HepG2 (cell line): ENCODE results near the gene HAUS1. TPM values are rescaled to one million over a fixed set of nuclear protein-coding genes. Genes with fewer than 3 reads are reported as not detected.
A peak's percentile ranks its signal among the peaks of the same experiment; 100 is the strongest.

Source experiments
- CHD2 ChIP-seq: IDR thresholded peaks from 2 replicates; pipeline ENCODE4 v1.6.1; 2011; ENCODE audit warnings: low read depth, low read length, improper control_type of control experiment
- ELK4 ChIP-seq: sonication (generic); formaldehyde crosslinking; IDR thresholded peaks from 2 replicates; pipeline ENCODE4 v1.9.0; 2021; ENCODE audit warnings: missing genetic modification reagents, borderline replicate concordance
- ERF ChIP-seq: IDR thresholded peaks from 2 replicates; pipeline ENCODE4 v1.6.1; 2018; ENCODE audit warnings: missing biosample characterization, missing genetic modification reagents
- GMEB1 ChIP-seq: sonication (generic); formaldehyde crosslinking; IDR thresholded peaks from 2 replicates; pipeline ENCODE4 v1.5.1; 2020; ENCODE audit warnings: missing genetic modification reagents, mild to moderate bottlenecking, borderline replicate concordance
- HMG20A ChIP-seq: IDR thresholded peaks from 2 replicates; pipeline ENCODE4 v1.6.1; 2016; ENCODE audit warnings: borderline replicate concordance
- IRF1 ChIP-seq: sonication (generic); formaldehyde crosslinking; IDR thresholded peaks from 2 replicates; pipeline ENCODE4 v1.4.0; 2020; ENCODE audit warnings: low read depth, mild to moderate bottlenecking, missing genetic modification reagents
- MED1 ChIP-seq: sonication (generic); formaldehyde crosslinking; IDR thresholded peaks from 2 replicates; pipeline ENCODE4 v1.4.0; 2020; ENCODE audit warnings: missing genetic modification reagents
- MEF2D ChIP-seq: sonication (generic); formaldehyde crosslinking; IDR thresholded peaks from 2 replicates; pipeline ENCODE4 v1.5.1; 2020; ENCODE audit warnings: mild to moderate bottlenecking, missing genetic modification reagents
- MXD1 ChIP-seq: sonication (generic); formaldehyde crosslinking; IDR thresholded peaks from 2 replicates; pipeline ENCODE4 v1.4.0; 2020; ENCODE audit warnings: mild to moderate bottlenecking, missing genetic modification reagents
- PCBP2 ChIP-seq: fragments of 200-400 bp; formaldehyde crosslinking; optimal IDR thresholded peaks from 2 replicates; pipeline ENCODE3; 2018; ENCODE audit warnings: low read length, low read depth; ENCODE audit not compliant: poor library complexity, severe bottlenecking
- POGZ ChIP-seq: sonication (generic); formaldehyde crosslinking; IDR thresholded peaks from 2 replicates; pipeline ENCODE4 v1.4.0; 2020; ENCODE audit warnings: mild to moderate bottlenecking, missing genetic modification reagents
- RORA ChIP-seq: sonication (generic); formaldehyde crosslinking; IDR thresholded peaks from 2 replicates; pipeline ENCODE4 v1.5.0; 2020; ENCODE audit warnings: mild to moderate bottlenecking, missing genetic modification reagents, moderate library complexity
- SMARCC2 ChIP-seq: fragments of 450-650 bp; IDR thresholded peaks from 2 replicates; pipeline ENCODE4 v1.6.1; 2017; ENCODE audit warnings: antibody characterized with exemption, mild to moderate bottlenecking
- TBX3 ChIP-seq: fragments of 450-650 bp; IDR thresholded peaks from 2 replicates; pipeline ENCODE4 v1.6.1; 2017; ENCODE audit warnings: antibody characterized with exemption, mild to moderate bottlenecking, inconsistent platforms, borderline replicate concordance
- TEF ChIP-seq: sonication (generic); formaldehyde crosslinking; IDR thresholded peaks from 2 replicates; pipeline ENCODE4 v1.5.0; 2020; ENCODE audit warnings: missing genetic modification reagents
- ZFAT ChIP-seq: sonication (generic); formaldehyde crosslinking; conservative IDR thresholded peaks from 2 replicates; pipeline ENCODE4 v1.8.1; 2023; ENCODE audit warnings: missing genetic modification reagents, inconsistent platforms
- ZMYM4 ChIP-seq: sonication (generic); formaldehyde crosslinking; IDR thresholded peaks from 2 replicates; pipeline ENCODE4 v1.8.1; 2023; ENCODE audit warnings: mild to moderate bottlenecking, missing genetic modification reagents
- ZNF10 ChIP-seq: sonication (generic); formaldehyde crosslinking; IDR thresholded peaks from 2 replicates; pipeline ENCODE4 v1.4.0; 2020; ENCODE audit warnings: mild to moderate bottlenecking, low read depth, missing genetic modification reagents, borderline replicate concordance
- ZNF30 ChIP-seq: sonication (generic); formaldehyde crosslinking; IDR thresholded peaks from 2 replicates; pipeline ENCODE4 v1.5.0; 2020; ENCODE audit warnings: mild to moderate bottlenecking, missing genetic modification reagents
- ZNF513 ChIP-seq: sonication (generic); formaldehyde crosslinking; conservative IDR thresholded peaks from 2 replicates; pipeline ENCODE4 v1.5.0; 2020; ENCODE audit warnings: missing genetic modification reagents
- ZNF530 ChIP-seq: sonication (generic); formaldehyde crosslinking; IDR thresholded peaks from 2 replicates; pipeline ENCODE4 v1.5.0; 2020; ENCODE audit warnings: low read depth, mild to moderate bottlenecking, missing genetic modification reagents
- ZNF605 ChIP-seq: sonication (generic); formaldehyde crosslinking; IDR thresholded peaks from 2 replicates; pipeline ENCODE4 v1.8.0; 2022; ENCODE audit warnings: mild to moderate bottlenecking, missing genetic modification reagents
- ZNF773 ChIP-seq: sonication (generic); formaldehyde crosslinking; IDR thresholded peaks from 2 replicates; pipeline ENCODE4 v1.4.0; 2020; ENCODE audit warnings: missing genetic modification reagents, borderline replicate concordance
- polyA plus RNA-seq, 8 experiments: library from polyadenylated mRNA; depleted of rRNA in 3 of 8; stranded (reverse) in 7 of 8; unstranded in 1 of 8; fragments of >200 nt; fragmentation: Illumina TruSeq in 4 of 8; extraction: Trizol in 4 of 8; gene quantifications; 2 replicates each; pipeline versions ENCODE4 v1.2.1 to v1.2.3, GENCODE V29; 2011 to 2016; ENCODE audit warnings: low read depth in 4 of 8, missing spikeins in 1 of 8, mixed read lengths in 1 of 8; ENCODE audit not compliant: insufficient read depth in 1 of 8
- total RNA-seq, 5 experiments: library from RNA; depleted of rRNA; stranded (reverse); fragments of >200 nt; fragmentation: Illumina TruSeq; extraction: Trizol; gene quantifications; 2 replicates each; pipeline ENCODE4 v1.2.3, GENCODE V29; 2016; ENCODE audit warnings: low read depth in 1 of 5

The HAUS1 gene
- total and polyA plus RNA-seq, 2 of the 13 experiments (the other 11 are each of a cell fraction or from before 2014, with no cell fraction given) = 20.6 to 59.2 TPM

GRCh38 chr18:46104128-46104911 is at the start of gene HAUS1 (continued):
- no peak; the same call in 1 of the 2 replicates for TF ChIP-seq ELK4 (CRISPR knock-in tag)
- no peak for TF ChIP-seq ZNF513 (CRISPR knock-in tag)
- no peak for TF ChIP-seq ZNF10 (CRISPR knock-in tag)
- peak; percentile 88 for TF ChIP-seq ZNF605 (CRISPR knock-in tag)
- TF ChIP-seq ZNF773 = no peak; the same call in 1 of the 2 replicates
- no peak for TF ChIP-seq HMG20A
- peak; percentile 13; the same call in 1 of the 2 replicates for TF ChIP-seq TBX3
- no peak for TF ChIP-seq TEF
- TF ChIP-seq MXD1 (CRISPR knock-in tag) = peak; percentile 85; the same call in 1 of the 2 replicates
- no peak for TF ChIP-seq ZFAT
- TF ChIP-seq GMEB1 (CRISPR knock-in tag) = peak; percentile 90
- TF ChIP-seq RORA (CRISPR knock-in tag) = no peak
- no peak for TF ChIP-seq SMARCC2
- no peak for TF ChIP-seq PCBP2
- TF ChIP-seq ZNF530 = no peak
- TF ChIP-seq MEF2D (CRISPR knock-in tag) = peak; percentile 60; the same call in 1 of the 2 replicates
- no peak for TF ChIP-seq ERF
- no peak for TF ChIP-seq CHD2
- TF ChIP-seq MED1 = no peak
- peak; percentile 58; the same call in 1 of the 2 replicates for TF ChIP-seq ZMYM4
- TF ChIP-seq IRF1 (CRISPR knock-in tag) = 0 out of 2 replicates have a peak, but pooled peaks have one; percentile 67
- TF ChIP-seq ZNF30 (CRISPR knock-in tag) = no peak
- TF ChIP-seq POGZ (CRISPR knock-in tag) = peak; percentile 72; the same call in 1 of the 2 replicates
